Hepatocyte (in vitro differentiated cells): ENCODE results near the gene CCL3. TPM values are rescaled to one million over a fixed set of nuclear protein-coding genes. Genes with fewer than 3 reads are reported as not detected.

Source experiments
- DNase-seq: peaks from one replicate; pipeline ENCODE4 v3.0.0-alpha.2; 2016; ENCODE audit warnings: low spot score
- H2AFZ ChIP-seq: fragments of 200-600 bp; sonication (generic); 2 replicates; pipeline ENCODE4 v1.6.0; 2016; ENCODE audit warnings: antibody characterized with exemption, mild to moderate bottlenecking
- H3K27ac ChIP-seq: fragments of 200-600 bp; sonication (generic); 2 replicates; pipeline ENCODE4 v1.5.1; 2016; ENCODE audit warnings: mild to moderate bottlenecking
- H3K27me3 ChIP-seq: fragments of 200-600 bp; sonication (generic); 2 replicates; pipeline ENCODE4 v1.6.1; 2016
- H3K36me3 ChIP-seq: fragments of 200-600 bp; sonication (generic); replicated peaks from 2 replicates; pipeline ENCODE4 v1.5.1; 2016; ENCODE audit warnings: low read depth; ENCODE audit not compliant: insufficient read depth
- H3K4me1 ChIP-seq: fragments of 200-600 bp; sonication (generic); 2 replicates; pipeline ENCODE4 v1.5.1; 2016; ENCODE audit warnings: mild to moderate bottlenecking, moderate library complexity; ENCODE audit not compliant: insufficient read depth
- H3K4me2 ChIP-seq: fragments of 200-600 bp; sonication (generic); 2 replicates; pipeline ENCODE4 v1.6.0; 2016
- H3K4me3 ChIP-seq: fragments of 200-600 bp; sonication (generic); 2 replicates; pipeline ENCODE4 v1.5.1; 2016; ENCODE audit warnings: mild to moderate bottlenecking
- H3K79me2 ChIP-seq: fragments of 200-600 bp; sonication (generic); 2 replicates; pipeline ENCODE4 v1.6.0; 2017; ENCODE audit warnings: mild to moderate bottlenecking
- H3K9me2 ChIP-seq: fragments of 200-600 bp; sonication (generic); replicated peaks from 2 replicates; pipeline ENCODE4 v1.6.0; 2017; ENCODE audit warnings: mild to moderate bottlenecking; ENCODE audit not compliant: insufficient read depth
- H3K9me3 ChIP-seq: fragments of 200-600 bp; sonication (generic); 2 replicates; pipeline ENCODE4 v1.5.1; 2016; ENCODE audit warnings: low read depth, mild to moderate bottlenecking
- H4K20me1 ChIP-seq: fragments of 200-600 bp; sonication (generic); 2 replicates; pipeline ENCODE4 v1.6.0; 2016; ENCODE audit warnings: mild to moderate bottlenecking; ENCODE audit not compliant: insufficient read depth, poor library complexity, severe bottlenecking
- EZH2 ChIP-seq: fragments of 200-600 bp; sonication (generic); IDR thresholded peaks from 2 replicates; pipeline ENCODE4 v1.6.1; 2016; ENCODE audit warnings: antibody characterized with exemption, mild to moderate bottlenecking, borderline replicate concordance
- EZH2phosphoT487 ChIP-seq: fragments of 200-600 bp; sonication (generic); IDR thresholded peaks from one replicate; pipeline ENCODE4 v1.6.1; 2018; ENCODE audit warnings: antibody characterized with exemption, mild to moderate bottlenecking, low read depth, moderate library complexity; ENCODE audit not compliant: unreplicated experiment, severe bottlenecking
- WGBS: methylation state at CpG from one replicate; pipeline ENCODE4 v1.1.6; 2016; ENCODE audit warnings: low lambda C conversion rate; ENCODE audit errors: missing lambda C conversion rate; 5-methylcytosine and 5-hydroxymethylcytosine counted together
- polyA plus RNA-seq: library from polyadenylated mRNA; unstranded; fragments of >200 nt; fragmentation: Nextera tagmentation; extraction: Ambion mirVana; gene quantifications from 2 replicates; pipeline ENCODE4 v1.2.1, GENCODE V29; 2016
- total RNA-seq: library from RNA; depleted of rRNA; stranded (reverse); fragments of >200 nt; gene quantifications from 2 replicates; pipeline ENCODE4 v1.2.3, GENCODE V29; 2014
- TF ChIP-seq, protein P1 (sequence below): fragments of 200-600 bp; sonication (generic); IDR thresholded peaks from 2 replicates; pipeline ENCODE4 v1.5.1; 2016; ENCODE audit warnings: antibody characterized with exemption, mild to moderate bottlenecking; ENCODE audit not compliant: poor library complexity

CCL3 gene
- total and polyA plus RNA-seq, 2 experiments from 2014 or later: 12.7 to 22.2 TPM

DNA sequence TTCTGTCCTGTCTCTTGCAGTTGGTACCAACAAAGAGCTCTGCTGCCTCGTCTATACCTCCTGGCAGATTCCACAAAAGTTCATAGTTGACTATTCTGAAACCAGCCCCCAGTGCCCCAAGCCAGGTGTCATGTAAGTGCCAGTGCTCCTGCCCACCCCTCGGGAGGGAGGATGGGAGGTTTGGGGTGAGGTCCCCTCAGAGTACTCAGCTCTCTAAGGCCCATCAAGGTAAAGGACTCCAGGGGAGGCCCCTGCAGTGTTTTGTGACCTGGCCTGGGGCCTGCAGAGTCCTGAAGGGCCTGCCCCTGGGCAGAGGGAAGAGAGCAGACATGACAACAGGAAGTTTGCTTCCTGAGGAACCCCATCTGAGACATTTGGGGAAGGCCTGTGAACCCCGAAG lies 19.5 kb downstream of the CCL3 start:
- H3K9me2 ChIP-seq: no peaks in the 10 kb centered on the region
- H3K4me2 ChIP-seq: no peak overlapping the region
- H3K4me1 ChIP-seq: no peaks in the 10 kb centered on the region
- H3K79me2 ChIP-seq: no peaks in the 10 kb centered on the region
- no peak overlapping the region for H3K4me3 ChIP-seq
- no peaks in the 10 kb centered on the region for H3K36me3 ChIP-seq
- H4K20me1 ChIP-seq: no peaks in the 10 kb centered on the region
- no peak overlapping the region for H3K27ac ChIP-seq
- H3K9me3 ChIP-seq: no peaks in the 10 kb centered on the region
- no peak overlapping the region for H2AFZ ChIP-seq
- no peaks in the 10 kb centered on the region for H3K27me3 ChIP-seq
- DNase-seq: no peak
- 88% methylated on average over 3 of the region's 3 CpGs for WGBS
- TF ChIP-seq, protein P1, sequence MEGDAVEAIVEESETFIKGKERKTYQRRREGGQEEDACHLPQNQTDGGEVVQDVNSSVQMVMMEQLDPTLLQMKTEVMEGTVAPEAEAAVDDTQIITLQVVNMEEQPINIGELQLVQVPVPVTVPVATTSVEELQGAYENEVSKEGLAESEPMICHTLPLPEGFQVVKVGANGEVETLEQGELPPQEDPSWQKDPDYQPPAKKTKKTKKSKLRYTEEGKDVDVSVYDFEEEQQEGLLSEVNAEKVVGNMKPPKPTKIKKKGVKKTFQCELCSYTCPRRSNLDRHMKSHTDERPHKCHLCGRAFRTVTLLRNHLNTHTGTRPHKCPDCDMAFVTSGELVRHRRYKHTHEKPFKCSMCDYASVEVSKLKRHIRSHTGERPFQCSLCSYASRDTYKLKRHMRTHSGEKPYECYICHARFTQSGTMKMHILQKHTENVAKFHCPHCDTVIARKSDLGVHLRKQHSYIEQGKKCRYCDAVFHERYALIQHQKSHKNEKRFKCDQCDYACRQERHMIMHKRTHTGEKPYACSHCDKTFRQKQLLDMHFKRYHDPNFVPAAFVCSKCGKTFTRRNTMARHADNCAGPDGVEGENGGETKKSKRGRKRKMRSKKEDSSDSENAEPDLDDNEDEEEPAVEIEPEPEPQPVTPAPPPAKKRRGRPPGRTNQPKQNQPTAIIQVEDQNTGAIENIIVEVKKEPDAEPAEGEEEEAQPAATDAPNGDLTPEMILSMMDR: no peak
- TF ChIP-seq EZH2phosphoT487 (no peak), EZH2 (no peak)

DNA sequence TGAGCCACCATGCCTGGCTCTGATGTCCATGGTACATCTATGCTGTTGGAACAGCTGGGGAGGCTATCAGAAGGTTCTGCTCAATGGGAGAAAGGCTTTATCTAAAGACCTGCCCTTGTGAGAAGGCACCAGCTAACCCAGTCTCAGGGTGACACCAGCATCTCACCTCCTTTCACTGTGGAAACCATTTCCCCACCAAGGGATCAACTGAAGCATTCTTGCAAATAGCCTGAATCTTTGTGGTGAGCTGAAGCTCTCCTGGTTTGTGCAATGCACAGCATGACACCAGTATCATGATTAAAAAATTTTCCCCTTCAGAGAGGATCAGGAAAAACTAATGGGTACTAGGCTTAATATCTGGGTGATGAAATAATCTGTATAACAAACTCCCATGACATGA lies 20.8 kb downstream of the CCL3 start:
- TF ChIP-seq EZH2 (no peak), EZH2phosphoT487 (no peak)
- TF ChIP-seq, protein P1: no peak

DNA sequence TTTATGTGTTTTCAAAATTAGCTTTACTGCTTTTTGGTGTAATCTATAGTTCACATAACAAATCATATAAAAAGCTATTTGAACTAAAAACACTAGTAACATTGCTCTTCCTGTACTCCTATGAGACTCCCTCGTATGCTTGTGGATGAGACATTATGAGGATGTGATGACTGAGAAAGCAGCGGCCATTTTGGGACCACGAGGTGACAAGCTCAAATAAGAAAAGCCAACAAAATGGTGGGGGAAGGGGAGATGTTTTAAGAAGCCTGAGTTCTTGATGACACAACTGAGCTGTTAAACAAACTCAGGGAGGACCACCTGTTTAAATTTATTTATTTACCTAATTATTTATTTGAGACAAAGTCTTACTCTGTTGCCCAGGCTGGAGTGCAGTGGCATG lies 21.4 kb downstream of the CCL3 start:
- no peak for DNase-seq
- H3K27me3 ChIP-seq: no peaks in the 10 kb centered on the region

More for the DNA sequence above, 20.8 kb downstream of the CCL3 start:
- Histone ChIP-seq H3K4me2 (no peak overlapping the region), H3K27me3 (no peaks in the 10 kb centered on the region), H3K36me3 (no peaks in the 10 kb centered on the region), H3K9me2 (no peaks in the 10 kb centered on the region), H3K27ac (no peak overlapping the region), H3K9me3 (no peaks in the 10 kb centered on the region), H3K79me2 (no peaks in the 10 kb centered on the region), H3K4me3 (no peak overlapping the region), H2AFZ (no peak overlapping the region), H4K20me1 (no peaks in the 10 kb centered on the region), H3K4me1 (no peaks in the 10 kb centered on the region)
- DNase-seq: no peak

More for the DNA sequence above, 21.4 kb downstream of the CCL3 start:
- H3K79me2 ChIP-seq: no peaks in the 10 kb centered on the region
- no peak overlapping the region for H3K27ac ChIP-seq
- H3K4me2 ChIP-seq: no peak overlapping the region
- H3K4me1 ChIP-seq: no peaks in the 10 kb centered on the region
- 84% methylated on average over 3 of the region's 3 CpGs for WGBS
- H3K36me3 ChIP-seq: no peaks in the 10 kb centered on the region
- no peaks in the 10 kb centered on the region for H3K9me2 ChIP-seq
- H2AFZ ChIP-seq: no peak overlapping the region
- H3K9me3 ChIP-seq: no peaks in the 10 kb centered on the region
- TF ChIP-seq EZH2phosphoT487 (no peak), EZH2 (no peak)
- TF ChIP-seq, protein P1: no peak
- no peaks in the 10 kb centered on the region for H4K20me1 ChIP-seq
- no peak overlapping the region for H3K4me3 ChIP-seq
